ENCODE results near the gene RAD51B. TPM values are rescaled to one million over a fixed set of nuclear protein-coding genes. Genes with fewer than 3 reads are reported as not detected.

Gene RAD51B
- total RNA-seq, 2 donors from 2014 or later: 22.8 to 33.8 TPM

DNA sequence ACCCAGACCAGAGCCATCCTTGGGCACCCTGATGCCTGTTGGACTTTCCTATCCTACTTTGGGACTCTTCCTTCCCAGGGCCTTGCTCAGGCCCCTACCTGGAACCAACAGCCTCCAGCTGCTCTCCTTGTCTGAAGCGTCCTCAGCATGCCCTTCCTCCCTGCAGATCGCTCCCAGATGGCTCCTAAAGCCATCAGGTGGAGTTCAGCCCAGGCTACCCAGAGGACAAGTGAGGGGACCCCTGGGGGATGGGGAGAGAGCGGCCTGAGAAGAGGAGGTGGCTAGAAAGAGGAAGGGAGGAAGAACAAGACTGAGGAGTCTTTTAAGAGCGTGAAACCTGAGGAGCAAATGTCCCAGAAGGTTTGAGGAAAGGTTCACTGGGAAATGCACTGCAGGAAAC, 736.7 kb downstream of the RAD51B start:
- no peaks in the 10 kb centered on the region for H3K4me1 ChIP-seq (ENCODE audit: control insufficient read depth, insufficient read depth, low read length)
- H3K4me1 Mint-ChIP-seq: peaks cover 12% of the 10 kb centered on the region
- no peak overlapping the region for H3K4me3 Mint-ChIP-seq
- no peak overlapping the region for H3K9ac ChIP-seq (ENCODE audit: extremely low read depth, low read length, poor library complexity, severe bottlenecking)
- DNase-seq: peak; percentile 76
- peaks cover 11% of the 10 kb centered on the region for H3K27me3 Mint-ChIP-seq (ENCODE audit: insufficient read depth)
- H3K9me3 Mint-ChIP-seq: peaks cover 2% of the 10 kb centered on the region
- H3K36me3 ChIP-seq (ENCODE audit: control insufficient read depth, insufficient read depth, low read length): no peaks in the 10 kb centered on the region
- no peaks in the 10 kb centered on the region for H3K27me3 ChIP-seq (ENCODE audit: control insufficient read depth, insufficient read depth, low read length, poor library complexity, severe bottlenecking)
- no peak overlapping the region for H3K4me3 ChIP-seq (ENCODE audit: low read length)
- H3K36me3 Mint-ChIP-seq (ENCODE audit: low read depth): no peaks in the 10 kb centered on the region
- H3K27ac ChIP-seq (ENCODE audit: low read depth, low read length): no peak overlapping the region
- no peaks in the 10 kb centered on the region for H3K9me3 ChIP-seq (ENCODE audit: control insufficient read depth, low read length)
- peak; percentile 61 for TF ChIP-seq CTCF (conservative IDR thresholded peaks at IDR 0.05)
- H3K27ac Mint-ChIP-seq: no peak overlapping the region
- 94 to 95% methylated on average over 2 to 4 of the region's 4 CpGs for WGBS, 2 experiments (ENCODE audit: insufficient coverage in 1 of 2, insufficient read length in 1 of 2)

DNA sequence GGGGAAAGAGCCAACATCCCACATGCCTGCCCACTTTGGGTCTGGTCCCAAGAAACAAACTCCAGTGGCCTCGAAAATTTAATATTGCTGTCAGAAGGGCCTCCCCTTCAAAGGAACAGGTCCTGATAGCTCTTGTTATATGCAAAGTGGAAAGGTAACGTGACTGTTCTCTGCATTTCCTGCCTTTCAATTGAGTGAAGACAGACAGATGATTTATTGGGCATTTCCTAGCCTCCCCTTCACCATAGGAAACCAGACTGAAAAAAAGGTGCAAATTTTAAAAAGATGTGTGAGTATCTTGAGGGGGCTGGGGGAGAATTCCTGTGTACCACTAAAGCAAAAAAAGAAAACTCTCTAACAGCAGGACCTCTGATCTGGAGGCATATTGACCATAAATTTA, 738.1 kb downstream of the RAD51B start:
- Mint-ChIP-seq H3K9me3 (peaks cover 2% of the 10 kb centered on the region), H3K27ac (no peak overlapping the region)
- WGBS, 2 experiments (ENCODE audit: insufficient coverage in 1 of 2, insufficient read length in 1 of 2): 79 to 82% methylated on average over 2 of the region's 2 CpGs

DNA sequence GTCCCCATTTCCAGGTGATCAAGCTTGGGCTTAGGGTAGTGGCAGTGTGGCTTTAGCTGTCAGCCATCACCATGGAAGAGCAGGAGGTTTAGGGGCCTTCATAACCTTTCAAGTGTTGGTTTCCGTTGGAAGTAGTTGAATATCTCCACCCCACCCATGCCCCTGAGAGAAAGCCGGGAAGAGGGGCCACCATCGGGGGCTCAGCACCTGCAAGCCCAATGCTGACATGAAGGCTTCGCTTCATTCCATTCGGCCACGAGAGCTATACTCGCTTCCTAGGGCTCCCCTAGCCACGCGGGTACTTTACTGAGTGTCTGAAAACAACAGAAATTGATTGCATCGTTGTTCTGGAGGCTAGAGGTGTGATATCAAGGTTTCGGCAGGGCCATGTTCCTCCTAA, 738.5 kb downstream of the RAD51B start:
- peaks cover 2% of the 10 kb centered on the region for H3K9me3 Mint-ChIP-seq
- Histone ChIP-seq H3K27ac (ENCODE audit: low read depth, low read length) (no peak overlapping the region), H3K27me3 (ENCODE audit: control insufficient read depth, insufficient read depth, low read length, poor library complexity, severe bottlenecking) (no peaks in the 10 kb centered on the region), H3K4me1 (ENCODE audit: control insufficient read depth, insufficient read depth, low read length) (no peaks in the 10 kb centered on the region), H3K9me3 (ENCODE audit: control insufficient read depth, low read length) (no peaks in the 10 kb centered on the region), H3K4me3 (ENCODE audit: low read length) (no peak overlapping the region), H3K9ac (ENCODE audit: extremely low read depth, low read length, poor library complexity, severe bottlenecking) (no peak overlapping the region), H3K36me3 (ENCODE audit: control insufficient read depth, insufficient read depth, low read length) (no peaks in the 10 kb centered on the region)
- no peaks in the 10 kb centered on the region for H3K36me3 Mint-ChIP-seq (ENCODE audit: low read depth)
- no peak overlapping the region for H3K27ac Mint-ChIP-seq
- TF ChIP-seq CTCF (conservative IDR thresholded peaks at IDR 0.05): no peak
- no peak overlapping the region for H3K4me3 Mint-ChIP-seq
- peaks cover 2% of the 10 kb centered on the region for H3K27me3 Mint-ChIP-seq (ENCODE audit: insufficient read depth)
- 94 to 96% methylated on average over 11 of the region's 11 CpGs for WGBS, 2 experiments (ENCODE audit: insufficient coverage in 1 of 2, insufficient read length in 1 of 2)
- H3K4me1 Mint-ChIP-seq: peaks cover 12% of the 10 kb centered on the region
- DNase-seq: no peak

More for the DNA sequence above, 738.1 kb downstream of the RAD51B start:
- H3K36me3 Mint-ChIP-seq (ENCODE audit: low read depth): no peaks in the 10 kb centered on the region
- Histone ChIP-seq H3K9ac (ENCODE audit: extremely low read depth, low read length, poor library complexity, severe bottlenecking) (no peak overlapping the region), H3K4me1 (ENCODE audit: control insufficient read depth, insufficient read depth, low read length) (no peaks in the 10 kb centered on the region), H3K9me3 (ENCODE audit: control insufficient read depth, low read length) (no peaks in the 10 kb centered on the region), H3K4me3 (ENCODE audit: low read length) (no peak overlapping the region), H3K27me3 (ENCODE audit: control insufficient read depth, insufficient read depth, low read length, poor library complexity, severe bottlenecking) (no peaks in the 10 kb centered on the region), H3K36me3 (ENCODE audit: control insufficient read depth, insufficient read depth, low read length) (no peaks in the 10 kb centered on the region), H3K27ac (ENCODE audit: low read depth, low read length) (no peak overlapping the region)
- peaks cover 2% of the 10 kb centered on the region for H3K27me3 Mint-ChIP-seq (ENCODE audit: insufficient read depth)
- no peak for DNase-seq
- H3K4me1 Mint-ChIP-seq: peaks cover 10% of the 10 kb centered on the region
- no peak overlapping the region for H3K4me3 Mint-ChIP-seq
- TF ChIP-seq CTCF (conservative IDR thresholded peaks at IDR 0.05): no peak

Data from endodermal cell (in vitro differentiated cells).